ENCODE data around the gene ALG12.

GRCh38 chr22:49942565-49943404 lies 24.5 kb upstream of the ALG12 start:
- TF ChIP-seq, protein P1, sequence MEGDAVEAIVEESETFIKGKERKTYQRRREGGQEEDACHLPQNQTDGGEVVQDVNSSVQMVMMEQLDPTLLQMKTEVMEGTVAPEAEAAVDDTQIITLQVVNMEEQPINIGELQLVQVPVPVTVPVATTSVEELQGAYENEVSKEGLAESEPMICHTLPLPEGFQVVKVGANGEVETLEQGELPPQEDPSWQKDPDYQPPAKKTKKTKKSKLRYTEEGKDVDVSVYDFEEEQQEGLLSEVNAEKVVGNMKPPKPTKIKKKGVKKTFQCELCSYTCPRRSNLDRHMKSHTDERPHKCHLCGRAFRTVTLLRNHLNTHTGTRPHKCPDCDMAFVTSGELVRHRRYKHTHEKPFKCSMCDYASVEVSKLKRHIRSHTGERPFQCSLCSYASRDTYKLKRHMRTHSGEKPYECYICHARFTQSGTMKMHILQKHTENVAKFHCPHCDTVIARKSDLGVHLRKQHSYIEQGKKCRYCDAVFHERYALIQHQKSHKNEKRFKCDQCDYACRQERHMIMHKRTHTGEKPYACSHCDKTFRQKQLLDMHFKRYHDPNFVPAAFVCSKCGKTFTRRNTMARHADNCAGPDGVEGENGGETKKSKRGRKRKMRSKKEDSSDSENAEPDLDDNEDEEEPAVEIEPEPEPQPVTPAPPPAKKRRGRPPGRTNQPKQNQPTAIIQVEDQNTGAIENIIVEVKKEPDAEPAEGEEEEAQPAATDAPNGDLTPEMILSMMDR (IDR thresholded peaks at IDR 0.05): no peak
- TF ChIP-seq EZH2 (IDR thresholded peaks at IDR 0.05; ENCODE audit: borderline replicate concordance, insufficient read depth, low read depth, low read length, poor library complexity, severe bottlenecking): no peak

Data from B cell (primary cell).